ENCODE measurements around the gene HS3ST4.

DNA sequence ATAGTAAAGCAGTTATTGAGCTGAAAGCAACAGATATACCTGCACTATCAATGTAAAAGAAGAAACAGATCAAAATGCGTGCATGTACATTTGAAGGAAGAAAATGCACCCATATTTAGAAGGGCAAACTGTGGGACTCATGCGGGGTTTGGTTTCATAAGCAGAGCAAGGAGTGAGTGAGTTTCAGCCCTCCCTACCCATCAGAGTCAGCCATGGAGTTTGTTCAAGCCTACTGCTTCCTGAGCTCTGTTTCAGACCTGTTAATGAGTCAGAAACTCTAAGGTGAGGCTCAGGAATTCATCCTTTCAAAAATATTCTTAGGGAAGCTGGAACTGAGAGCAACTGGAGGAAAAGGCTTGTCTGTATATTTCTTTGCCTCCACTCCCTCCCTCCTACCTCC lies 446.2 kb downstream of the HS3ST4 start:
- TF ChIP-seq, protein P1, sequence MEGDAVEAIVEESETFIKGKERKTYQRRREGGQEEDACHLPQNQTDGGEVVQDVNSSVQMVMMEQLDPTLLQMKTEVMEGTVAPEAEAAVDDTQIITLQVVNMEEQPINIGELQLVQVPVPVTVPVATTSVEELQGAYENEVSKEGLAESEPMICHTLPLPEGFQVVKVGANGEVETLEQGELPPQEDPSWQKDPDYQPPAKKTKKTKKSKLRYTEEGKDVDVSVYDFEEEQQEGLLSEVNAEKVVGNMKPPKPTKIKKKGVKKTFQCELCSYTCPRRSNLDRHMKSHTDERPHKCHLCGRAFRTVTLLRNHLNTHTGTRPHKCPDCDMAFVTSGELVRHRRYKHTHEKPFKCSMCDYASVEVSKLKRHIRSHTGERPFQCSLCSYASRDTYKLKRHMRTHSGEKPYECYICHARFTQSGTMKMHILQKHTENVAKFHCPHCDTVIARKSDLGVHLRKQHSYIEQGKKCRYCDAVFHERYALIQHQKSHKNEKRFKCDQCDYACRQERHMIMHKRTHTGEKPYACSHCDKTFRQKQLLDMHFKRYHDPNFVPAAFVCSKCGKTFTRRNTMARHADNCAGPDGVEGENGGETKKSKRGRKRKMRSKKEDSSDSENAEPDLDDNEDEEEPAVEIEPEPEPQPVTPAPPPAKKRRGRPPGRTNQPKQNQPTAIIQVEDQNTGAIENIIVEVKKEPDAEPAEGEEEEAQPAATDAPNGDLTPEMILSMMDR (IDR thresholded peaks at IDR 0.05; ENCODE audit: insufficient read depth, low read depth, low read length) = no peak
- TF ChIP-seq EZH2 (IDR thresholded peaks at IDR 0.05; ENCODE audit: insufficient read depth, low read length) = no peak

All from astrocyte (in vitro differentiated cells and primary cell).